Thyroid gland (tissue), 4 donors: Measurements from ENCODE around the gene CCL17. TPM values are rescaled to one million over a fixed set of nuclear protein-coding genes. Genes with fewer than 3 reads are reported as not detected.
"Not testable (repeated sequence)": the region's sequence is repeated elsewhere in the genome, so short reads cannot be mapped to it uniquely, and the experiment has no call there.

Source experiments
- DNase-seq, 2 donors: peaks; one replicate each; pipeline ENCODE4 v3.0.0-alpha.2; 2019
- H3K27ac ChIP-seq, 3 donors: fragments of 200-600 bp; sonication (generic); 1 replicate in 2 of 3; 2 replicates in 1 of 3; pipeline ENCODE4 v1.5.1; 2016 to 2019; ENCODE audit warnings: mild to moderate bottlenecking in 1 of 3, moderate library complexity in 1 of 3
- H3K27me3 ChIP-seq: fragments of 200-600 bp; sonication (generic); one replicate; pipeline ENCODE4 v1.5.1; 2019
- H3K36me3 ChIP-seq, 2 donors: fragments of 200-600 bp; sonication (generic); one replicate each; pipeline ENCODE4 v1.5.1; 2016 to 2019
- H3K4me1 ChIP-seq, 2 donors: fragments of 200-600 bp; sonication (generic); one replicate each; pipeline ENCODE4 v1.5.1; 2017 to 2019
- H3K4me3 ChIP-seq, 3 donors: fragments of 200-600 bp; sonication (generic); replicated peaks in 1 of 3; 1 replicate in 2 of 3; 2 replicates in 1 of 3; pipeline ENCODE4 v1.5.1; 2016; ENCODE audit warnings: mild to moderate bottlenecking in 1 of 3
- H3K9me3 ChIP-seq: fragments of 200-600 bp; sonication (generic); one replicate; pipeline ENCODE4 v1.5.1; 2017
- CTCF ChIP-seq, 6 experiments: fragments of 200-600 bp in 3 of 6; fragments of 450-650 bp in 3 of 6; sonication (generic) in 3 of 6; IDR thresholded peaks; one replicate each; pipeline ENCODE4 v1.5.1; 2016 to 2019; ENCODE audit warnings: antibody characterized with exemption in 6 of 6, mild to moderate bottlenecking in 2 of 6, inconsistent platforms in 1 of 6, moderate library complexity in 1 of 6
- POLR2A ChIP-seq, 2 donors: fragments of 450-650 bp; IDR thresholded peaks; one replicate each; pipeline ENCODE4 v1.6.1; 2017; ENCODE audit warnings: antibody characterized with exemption in 2 of 2, mild to moderate bottlenecking in 2 of 2, moderate library complexity in 1 of 2
- WGBS, 2 donors: methylation state at CpG; one replicate each; pipeline ENCODE4 v1.1.5; 2017; 5-methylcytosine and 5-hydroxymethylcytosine counted together
- intact Hi-C: fragments of 100-400 bp; cut with DNase I; formaldehyde crosslinking; loops from one replicate; pipeline ENCODE4 v1.15.1; 2023
- total RNA-seq, 4 donors: library from RNA; depleted of rRNA; stranded (reverse); fragments of >200 nt; gene quantifications; one replicate each; pipeline ENCODE4 v1.2.3, GENCODE V29; 2016

CCL17 gene
- total RNA-seq, 4 donors from 2014 or later, result not detected

DNA sequence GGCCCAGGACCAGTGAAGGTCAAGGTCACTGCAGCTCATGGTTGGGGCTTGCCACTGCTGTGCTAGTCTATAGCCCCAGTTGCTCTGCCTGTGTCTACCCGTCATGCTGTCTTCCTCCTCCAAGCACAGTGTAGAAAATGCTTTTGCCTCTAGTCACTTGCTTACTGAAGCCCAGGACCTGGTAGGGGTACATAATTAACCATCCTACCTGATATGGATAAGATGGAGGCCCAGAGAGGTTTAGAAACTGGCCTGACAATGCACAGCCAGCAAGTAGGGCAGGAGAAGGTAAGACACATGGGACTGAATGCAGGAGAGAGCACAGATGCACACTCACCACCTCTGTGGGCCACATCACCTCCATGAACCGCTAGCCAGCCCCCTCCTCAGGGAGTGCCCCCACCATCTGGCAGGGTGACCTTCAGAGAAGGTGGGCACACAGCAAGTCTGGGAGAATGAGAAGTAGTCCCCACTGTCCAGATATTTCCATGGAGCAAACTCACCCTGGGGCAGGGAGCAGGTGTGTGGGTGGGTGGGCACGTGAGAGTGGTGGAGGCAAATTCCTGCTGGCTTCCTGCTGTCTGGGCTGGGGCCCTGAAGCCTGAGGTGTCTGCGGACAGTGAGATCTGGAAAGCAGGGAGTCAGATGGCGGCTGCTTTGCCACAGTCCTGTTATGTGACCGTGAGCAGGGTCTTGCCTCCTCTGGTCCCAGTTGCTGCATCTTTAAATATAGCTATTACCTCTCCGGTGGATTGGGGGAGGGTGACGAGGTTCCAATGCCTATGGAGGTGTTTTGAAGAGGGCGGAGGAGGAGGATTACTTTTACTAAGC is 31.2 kb upstream of the CCL17 start:
- no peak for DNase-seq
- Histone ChIP-seq H3K9me3 (no peaks in the 10 kb centered on the region), H3K4me1 (peaks cover 5 to 44% of the 10 kb centered on the region in 2 donors), H3K27me3 (no peaks in the 10 kb centered on the region), H3K27ac (peak overlapping the region; percentile 74 to 91 (median 78)), H3K4me3 (peak overlapping the region in 1 of 3 donors; percentile 44), H3K36me3 (no peaks in the 10 kb centered on the region)
- 70 to 74% methylated on average over 8 to 9 of the region's 9 CpGs for WGBS, 2 donors
- intact Hi-C loops, result no loop called here
- TF ChIP-seq POLR2A (IDR thresholded peaks at IDR 0.05) (no peak), CTCF (IDR thresholded peaks at IDR 0.05) (no peak)

DNA sequence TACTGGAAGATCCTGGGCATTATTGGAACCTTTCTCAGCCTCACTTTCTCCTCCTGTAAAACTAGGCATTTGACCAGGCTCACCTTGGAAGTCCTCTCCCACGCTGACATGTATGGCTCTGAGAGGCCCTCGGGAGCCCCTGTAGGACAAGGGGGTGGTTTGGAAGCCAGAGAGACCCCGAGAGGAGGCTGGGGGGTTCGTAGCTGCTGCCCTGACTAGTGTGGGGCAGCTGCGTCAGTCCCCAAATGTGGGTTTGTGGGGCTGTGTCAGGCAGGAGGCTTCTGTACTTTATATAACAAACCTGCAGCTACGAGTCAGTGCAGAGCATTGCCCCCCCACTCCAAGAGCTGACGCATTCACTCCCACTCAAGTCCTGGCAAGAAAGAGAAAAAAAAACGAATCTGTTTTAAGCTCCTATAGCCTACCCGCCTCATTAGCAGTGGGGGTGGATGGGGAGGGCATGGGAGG is 30.5 kb upstream of the CCL17 start:
- Histone ChIP-seq H3K27ac (peak overlapping the region; percentile 3 to 91 (median 78)), H3K27me3 (no peaks in the 10 kb centered on the region), H3K4me1 (peaks cover 5 to 44% of the 10 kb centered on the region in 2 donors), H3K36me3 (no peaks in the 10 kb centered on the region), H3K4me3 (peak overlapping the region in 1 of 3 donors; percentile 44), H3K9me3 (no peaks in the 10 kb centered on the region)
- DNase-seq, result peak; percentile 15 to 19
- WGBS, 2 donors, result 52 to 53% methylated on average over 9 of the region's 9 CpGs
- intact Hi-C loops, result no loop called here
- TF ChIP-seq CTCF (IDR thresholded peaks at IDR 0.05), result no peak
- no peak for TF ChIP-seq POLR2A (IDR thresholded peaks at IDR 0.05)

GRCh38 chr16:57374925-57375465 is 29.6 kb upstream of the CCL17 start:
- H3K4me1 ChIP-seq, result peaks cover 5 to 44% of the 10 kb centered on the region in 2 donors
- not testable (repeated sequence) for H3K4me3 ChIP-seq

DNA sequence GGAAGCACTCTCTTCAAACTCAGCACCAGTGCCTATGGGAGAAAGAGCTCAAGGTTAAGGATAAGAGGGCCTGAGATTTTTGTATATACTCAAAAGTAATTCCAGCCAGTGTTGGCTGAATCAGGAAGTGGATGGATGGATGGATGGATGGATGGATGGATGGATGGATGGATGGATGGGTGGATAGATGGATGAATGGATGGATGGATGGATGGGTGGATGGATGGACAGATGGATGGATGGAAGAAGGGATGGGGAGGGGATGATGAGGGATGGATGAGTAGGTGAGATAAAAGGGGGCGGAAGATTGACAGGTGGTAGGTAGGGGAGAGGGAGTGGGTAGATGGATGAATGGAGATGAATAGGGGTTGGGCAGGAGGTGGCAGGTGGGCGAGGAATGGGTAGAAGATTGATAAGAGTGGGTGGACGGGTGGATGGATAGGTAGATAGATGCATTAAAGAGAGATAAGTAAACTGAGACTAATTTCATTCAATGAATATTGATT is 28.2 kb upstream of the CCL17 start:
- Histone ChIP-seq H3K27me3 (no peaks in the 10 kb centered on the region), H3K27ac (no peak overlapping the region), H3K4me3 (no peak overlapping the region), H3K36me3 (no peaks in the 10 kb centered on the region), H3K9me3 (no peaks in the 10 kb centered on the region), H3K4me1 (peaks cover 5 to 51% of the 10 kb centered on the region in 2 donors)
- TF ChIP-seq POLR2A (IDR thresholded peaks at IDR 0.05) (no peak), CTCF (IDR thresholded peaks at IDR 0.05) (no peak)
- intact Hi-C loops, result loop anchor here (5.0 kb wide), 1 partner anchor 36 kb away; no protein-coding TSS in a partner anchor
- 92 to 93% methylated on average over 3 of the region's 3 CpGs for WGBS, 2 donors
- no peak for DNase-seq

More at GRCh38 chr16:57374925-57375465, 29.6 kb upstream of the CCL17 start:
- intact Hi-C loops, result loop anchor here (5.0 kb wide), 1 partner anchor 37 kb away; no protein-coding TSS in a partner anchor
- WGBS, 2 donors, result 83 to 90% methylated on average over 8 of the region's 8 CpGs
- DNase-seq, H3K27me3 ChIP-seq, H3K36me3 ChIP-seq, H3K9me3 ChIP-seq: not testable (repeated sequence)
- peak overlapping the region in 1 of 3 donors; percentile 17 for H3K27ac ChIP-seq

DNA sequence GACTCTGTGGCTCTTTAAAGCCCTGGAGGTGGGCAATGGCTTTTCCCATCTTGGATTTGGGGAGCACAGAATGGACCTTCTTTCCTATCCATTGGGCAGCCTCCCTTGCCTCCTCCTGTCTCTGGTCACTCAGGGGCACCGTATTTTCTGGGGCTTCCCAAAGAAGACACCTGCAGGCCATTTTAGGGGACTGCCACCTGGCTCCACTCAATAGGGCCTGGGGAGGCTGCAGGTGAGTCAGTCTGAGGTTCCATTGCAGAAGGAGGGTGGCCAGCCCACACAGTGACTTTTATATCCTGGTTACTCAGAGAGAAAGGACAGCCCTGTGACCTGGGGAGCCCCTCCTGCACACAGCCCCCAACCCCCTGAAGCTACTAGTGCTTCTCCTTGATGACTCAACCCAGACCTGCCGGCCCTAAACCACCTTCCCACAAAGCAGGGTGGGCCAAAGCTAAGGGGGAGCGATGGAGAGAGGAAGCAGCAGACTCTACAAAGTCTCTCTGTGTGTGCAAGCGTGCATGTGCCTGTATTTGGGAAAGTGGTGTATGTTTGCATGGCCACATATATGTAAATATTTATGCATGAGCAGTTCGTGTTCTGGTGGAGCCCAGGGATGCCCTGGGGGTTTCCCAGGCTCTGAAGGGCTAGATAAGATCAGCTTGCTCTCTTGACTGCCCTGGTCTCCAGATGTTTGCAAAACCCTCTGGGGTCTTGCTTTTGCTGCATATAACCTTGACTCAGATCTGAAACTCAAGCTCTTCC is 27.3 kb upstream of the CCL17 start:
- no peak for DNase-seq
- H3K36me3 ChIP-seq, result peaks cover 0 to under 1% of the 10 kb centered on the region in 2 donors
- H3K27ac ChIP-seq, result peak overlapping the region in 1 of 3 donors; percentile 6
- WGBS, 2 donors, result 50 to 54% methylated on average over 5 of the region's 5 CpGs
- no peaks in the 10 kb centered on the region for H3K9me3 ChIP-seq
- no peak overlapping the region for H3K4me3 ChIP-seq
- H3K4me1 ChIP-seq, result peaks cover 5 to 45% of the 10 kb centered on the region in 2 donors
- TF ChIP-seq POLR2A (IDR thresholded peaks at IDR 0.05) (no peak), CTCF (IDR thresholded peaks at IDR 0.05) (no peak)
- intact Hi-C loops, result loop anchor here (5.0 kb wide), 1 partner anchor 35 kb away; no protein-coding TSS in a partner anchor
- H3K27me3 ChIP-seq, result no peaks in the 10 kb centered on the region
